ENCODE measurements around the gene CDH23. TPM values are rescaled to one million over a fixed set of nuclear protein-coding genes. Genes with fewer than 3 reads are reported as not detected.
A peak's percentile ranks its signal among the peaks of the same experiment; 100 is the strongest.

Gene CDH23
- total RNA-seq, 1 experiment from 2014 or later, result 2.9 TPM

- POLR2A ChIA-PET, result no interaction called here
- CTCF ChIA-PET, result interaction anchor here (0.5 to 2.6 kb wide), 12 partner anchors 11 to 299 kb away, joined by 3 to 16 read pairs (median 4); partner anchors contain the start of gene SLC29A3
- H3K4me1 Mint-ChIP-seq, result 0 out of 2 replicates have a peak, but pooled peaks cover 4% of the 10 kb centered on the region
- no peak for TF ChIP-seq SP1 (CRISPR knock-in tag; conservative IDR thresholded peaks at IDR 0.05)
- TF ChIP-seq NFYB (CRISPR knock-in tag; conservative IDR thresholded peaks at IDR 0.05; ENCODE audit: low read depth), result no peak
- no peak for TF ChIP-seq ZNF317 (CRISPR knock-in tag; IDR thresholded peaks at IDR 0.05; ENCODE audit: borderline replicate concordance, low read depth)
- no peak for TF ChIP-seq FOXP1 (CRISPR knock-in tag; IDR thresholded peaks at IDR 0.05; ENCODE audit: borderline replicate concordance)
- TF ChIP-seq MYBL2 (CRISPR knock-in tag; IDR thresholded peaks at IDR 0.05), result no peak
- no peak for TF ChIP-seq ZNF396 (CRISPR knock-in tag; IDR thresholded peaks at IDR 0.05; ENCODE audit: borderline replicate concordance)
- no peak for TF ChIP-seq ERG (CRISPR knock-in tag; IDR thresholded peaks at IDR 0.05)
- no peak for TF ChIP-seq USF1 (CRISPR knock-in tag; IDR thresholded peaks at IDR 0.05)
- no peak overlapping the region for H3K27ac Mint-ChIP-seq
- DNase-seq (ENCODE audit: low spot score), result no peak
- no peaks in the 10 kb centered on the region for H3K9me3 Mint-ChIP-seq
- peak; percentile 43; the same call in 1 of the 2 replicates for ATAC-seq
- no peaks in the 10 kb centered on the region for H3K27me3 Mint-ChIP-seq (ENCODE audit: low read depth)
- H3K36me3 Mint-ChIP-seq, result no peaks in the 10 kb centered on the region
- H3K4me3 Mint-ChIP-seq, result no peak overlapping the region
Measured at GRCh38 chr10:71597821-71598498, 201.2 kb downstream of the CDH23 start.

- POLR2A ChIA-PET, result no interaction called here
- H3K4me1 Mint-ChIP-seq, result 0 out of 2 replicates have a peak, but pooled peaks cover 4% of the 10 kb centered on the region
- CTCF ChIA-PET, result interaction anchor here (0.5 to 2.6 kb wide), 10 partner anchors 10 to 298 kb away, joined by 3 to 16 read pairs (median 4); partner anchors contain the start of gene SLC29A3
- H3K27me3 Mint-ChIP-seq (ENCODE audit: low read depth), result no peaks in the 10 kb centered on the region
- DNase-seq (ENCODE audit: low spot score), result no peak
- no peak overlapping the region for H3K4me3 Mint-ChIP-seq
- no peaks in the 10 kb centered on the region for H3K9me3 Mint-ChIP-seq
- no peak for ATAC-seq
- H3K27ac Mint-ChIP-seq, result no peak overlapping the region
- H3K36me3 Mint-ChIP-seq, result no peaks in the 10 kb centered on the region
- TF ChIP-seq ERG (CRISPR knock-in tag; IDR thresholded peaks at IDR 0.05) (no peak), AFF4 (CRISPR knock-in tag; IDR thresholded peaks at IDR 0.05; ENCODE audit: borderline replicate concordance) (no peak), MAX (CRISPR knock-in tag; IDR thresholded peaks at IDR 0.05) (no peak), ARID4B (CRISPR knock-in tag; IDR thresholded peaks at IDR 0.05; ENCODE audit: borderline replicate concordance) (no peak), ZNF138 (CRISPR knock-in tag; conservative IDR thresholded peaks at IDR 0.05) (no peak), MLX (CRISPR knock-in tag; IDR thresholded peaks at IDR 0.05) (no peak), FOXJ3 (CRISPR knock-in tag; IDR thresholded peaks at IDR 0.05; ENCODE audit: borderline replicate concordance) (no peak), FOXK1 (CRISPR knock-in tag; IDR thresholded peaks at IDR 0.05) (no peak), SMAD3 (CRISPR knock-in tag; IDR thresholded peaks at IDR 0.05; ENCODE audit: borderline replicate concordance) (no peak), ATF3 (CRISPR knock-in tag; conservative IDR thresholded peaks at IDR 0.05) (no peak)
Measured at GRCh38 chr10:71598621-71599055, 201.9 kb downstream of the CDH23 start.

Measured in WTC11 (cell line).